OCI-LY7 (cell line): Measurements from ENCODE around the gene ALDH1L1. TPM values are rescaled to one million over a fixed set of nuclear protein-coding genes. Genes with fewer than 3 reads are reported as not detected.
"Not testable (repeated sequence)": the region's sequence is repeated elsewhere in the genome, so short reads cannot be mapped to it uniquely, and the experiment has no call there.

Experiments
- BruUV-seq: library from RNA; stranded (reverse); fragments of 400-500 nt; replicated peaks from 2 replicates; lab custom pipeline; 2021; lab: Mats Ljungman, UMichigan
- CTCF ChIA-PET: fragments of 300-600 bp; sonication (Branson Sonifier 250); formaldehyde crosslinking; loops from one replicate; lab custom pipeline; 2022; ENCODE audit warnings: antibody characterized with exemption; ENCODE audit not compliant: unreplicated experiment; lab: Charles Lee
- POLR2A ChIA-PET: fragments of 300-600 bp; sonication (Branson Sonifier 250); formaldehyde crosslinking; loops from one replicate; lab custom pipeline; 2022; ENCODE audit warnings: antibody characterized with exemption; lab: Charles Lee
- DNase-seq: peaks from one replicate; pipeline ENCODE4 v3.0.0-alpha.2; 2015; ENCODE audit warnings: low spot score
- H2AFZ ChIP-seq: fragments of 200-600 bp; sonication (generic), shearing (Covaris generic); 2 replicates; pipeline ENCODE4 v1.6.1; 2014; ENCODE audit warnings: mild to moderate bottlenecking, antibody characterized with exemption, low read length, moderate library complexity
- H3K27ac ChIP-seq: fragments of 200-600 bp; sonication (generic); 2 replicates; pipeline ENCODE4 v1.5.1; 2014; ENCODE audit warnings: mixed run types, low read depth, mild to moderate bottlenecking, moderate library complexity, low read length, inconsistent platforms; ENCODE audit not compliant: poor library complexity, severe bottlenecking
- H3K36me3 ChIP-seq: fragments of 200-600 bp; sonication (generic); 2 replicates; pipeline ENCODE4 v1.6.1; 2014; ENCODE audit warnings: mild to moderate bottlenecking, antibody characterized with exemption, low read length, moderate library complexity, mixed read lengths; ENCODE audit not compliant: insufficient read depth
- H3K4me1 ChIP-seq: fragments of 200-600 bp; sonication (generic); 2 replicates; pipeline ENCODE4 v1.5.1; 2014; ENCODE audit warnings: mild to moderate bottlenecking, low read length; ENCODE audit not compliant: insufficient read depth, poor library complexity, severe bottlenecking
- H3K4me2 ChIP-seq: fragments of 200-600 bp; sonication (generic); 2 replicates; pipeline ENCODE4 v1.6.1; 2014; ENCODE audit warnings: mild to moderate bottlenecking, low read length
- H3K4me3 ChIP-seq: fragments of 200-600 bp; sonication (generic); 2 replicates; pipeline ENCODE4 v1.5.1; 2014; ENCODE audit warnings: mild to moderate bottlenecking, low read depth, low read length; ENCODE audit not compliant: poor library complexity, severe bottlenecking
- H3K79me2 ChIP-seq: fragments of 200-600 bp; sonication (generic); 2 replicates; pipeline ENCODE4 v1.6.1; 2016; ENCODE audit warnings: low read depth, mild to moderate bottlenecking, low read length, moderate library complexity, mixed read lengths; ENCODE audit not compliant: insufficient read depth
- H3K9me2 ChIP-seq: fragments of 200-600 bp; sonication (generic); 2 replicates; pipeline ENCODE4 v1.6.1; 2016; ENCODE audit warnings: mild to moderate bottlenecking, low read length, mixed read lengths; ENCODE audit not compliant: insufficient read depth
- H3K9me3 ChIP-seq: fragments of 200-600 bp; sonication (generic); 2 replicates; pipeline ENCODE4 v1.6.1; 2014; ENCODE audit warnings: mild to moderate bottlenecking, mixed run types, low read length, mixed read lengths
- H4K20me1 ChIP-seq: fragments of 200-600 bp; sonication (generic); 2 replicates; pipeline ENCODE4 v1.6.1; 2014; ENCODE audit warnings: mild to moderate bottlenecking, antibody characterized with exemption, low read length, moderate library complexity, mixed read lengths; ENCODE audit not compliant: insufficient read depth
- EZH2phosphoT487 ChIP-seq: fragments of 200-600 bp; sonication (generic); IDR thresholded peaks from 2 replicates; pipeline ENCODE4 v1.6.1; 2018; ENCODE audit warnings: low read depth, borderline replicate concordance, mild to moderate bottlenecking, mixed run types, antibody characterized with exemption, low read length, moderate library complexity, mixed read lengths
- intact Hi-C: fragments of 100-400 bp; cut with micrococcal nuclease; formaldehyde crosslinking; loops from one replicate; pipeline ENCODE4 v1.10.0; 2022; ENCODE audit not compliant: unreplicated experiment
- total RNA-seq, 2 experiments: library from RNA; depleted of rRNA in 1 of 2; stranded (reverse); fragments of >200 nt in 1 of 2; shearing (Covaris generic) in 1 of 2; gene quantifications; 2 replicates each; pipeline ENCODE4 v1.2.3, GENCODE V29; 2014 to 2022
- TF ChIP-seq, protein P1 (sequence below): fragments of 200-600 bp; sonication (generic); conservative IDR thresholded peaks from 2 replicates; pipeline ENCODE4 v1.5.1; 2014; ENCODE audit warnings: mild to moderate bottlenecking, antibody characterized with exemption, low read length, moderate library complexity, mixed read lengths

ALDH1L1 gene
- total RNA-seq, 2 experiments from 2014 or later, result not detected

DNA sequence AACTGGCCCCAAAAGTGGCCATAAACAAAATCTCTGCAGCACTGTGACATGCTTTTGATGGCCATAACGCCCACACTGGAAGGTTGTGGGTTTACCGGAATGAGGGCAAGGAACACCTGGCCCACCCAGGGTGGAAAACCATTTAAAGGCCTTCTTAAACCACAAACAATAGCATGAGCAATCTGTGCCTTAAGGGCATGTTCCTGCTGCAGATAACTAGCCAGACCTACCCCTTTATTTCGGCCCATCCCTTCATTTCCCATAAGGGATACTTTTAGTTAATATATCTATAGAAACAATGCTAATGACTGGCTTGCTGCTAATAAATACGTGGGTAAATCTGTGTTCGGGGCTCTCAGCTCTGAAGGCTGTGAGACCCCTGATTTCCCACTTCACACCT lies 88.3 kb downstream of the ALDH1L1 start:
- CTCF ChIA-PET, BruUV-seq, POLR2A ChIA-PET, H3K9me2 ChIP-seq, H2AFZ ChIP-seq, DNase-seq, H3K79me2 ChIP-seq, intact Hi-C loops, H3K4me2 ChIP-seq, H3K4me3 ChIP-seq, H3K36me3 ChIP-seq, H3K4me1 ChIP-seq, H3K27ac ChIP-seq, H4K20me1 ChIP-seq: not testable (repeated sequence)
- peaks cover 24% of the 10 kb centered on the region for H3K9me3 ChIP-seq

- ChIA-PET CTCF (no interaction called here), POLR2A (interaction anchor here (0.6 kb wide), 2 partner anchors 21 to 902 kb away, joined by 3 to 4 read pairs; no protein-coding TSS in a partner anchor)
- no peak for TF ChIP-seq EZH2phosphoT487
- TF ChIP-seq, protein P1, sequence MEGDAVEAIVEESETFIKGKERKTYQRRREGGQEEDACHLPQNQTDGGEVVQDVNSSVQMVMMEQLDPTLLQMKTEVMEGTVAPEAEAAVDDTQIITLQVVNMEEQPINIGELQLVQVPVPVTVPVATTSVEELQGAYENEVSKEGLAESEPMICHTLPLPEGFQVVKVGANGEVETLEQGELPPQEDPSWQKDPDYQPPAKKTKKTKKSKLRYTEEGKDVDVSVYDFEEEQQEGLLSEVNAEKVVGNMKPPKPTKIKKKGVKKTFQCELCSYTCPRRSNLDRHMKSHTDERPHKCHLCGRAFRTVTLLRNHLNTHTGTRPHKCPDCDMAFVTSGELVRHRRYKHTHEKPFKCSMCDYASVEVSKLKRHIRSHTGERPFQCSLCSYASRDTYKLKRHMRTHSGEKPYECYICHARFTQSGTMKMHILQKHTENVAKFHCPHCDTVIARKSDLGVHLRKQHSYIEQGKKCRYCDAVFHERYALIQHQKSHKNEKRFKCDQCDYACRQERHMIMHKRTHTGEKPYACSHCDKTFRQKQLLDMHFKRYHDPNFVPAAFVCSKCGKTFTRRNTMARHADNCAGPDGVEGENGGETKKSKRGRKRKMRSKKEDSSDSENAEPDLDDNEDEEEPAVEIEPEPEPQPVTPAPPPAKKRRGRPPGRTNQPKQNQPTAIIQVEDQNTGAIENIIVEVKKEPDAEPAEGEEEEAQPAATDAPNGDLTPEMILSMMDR, result no peak
- no TSS peak for BruUV-seq
- Histone ChIP-seq H3K9me3 (peaks cover 32% of the 10 kb centered on the region), H3K79me2 (no peaks in the 10 kb centered on the region; the same call in 1 of the 2 replicates), H2AFZ (no peak overlapping the region), H3K4me3 (no peak overlapping the region), H4K20me1 (no peaks in the 10 kb centered on the region), H3K4me1 (peaks cover 7% of the 10 kb centered on the region), H3K36me3 (no peaks in the 10 kb centered on the region; the same call in 1 of the 2 replicates), H3K9me2 (no peaks in the 10 kb centered on the region), H3K27ac (no peak overlapping the region), H3K4me2 (no peak overlapping the region)
- intact Hi-C loops, result no loop called here
- DNase-seq, result peak; percentile 52
Observed at GRCh38 chr3:126087552-126088175, 92.7 kb downstream of the ALDH1L1 start.

- H3K79me2 ChIP-seq, result no peaks in the 10 kb centered on the region; the same call in 1 of the 2 replicates
- H4K20me1 ChIP-seq, result no peaks in the 10 kb centered on the region
- H3K9me2 ChIP-seq, result no peaks in the 10 kb centered on the region
- H3K27ac ChIP-seq, result no peak overlapping the region
- no peak overlapping the region for H3K4me3 ChIP-seq
- ChIA-PET CTCF (interaction anchor here (0.6 kb wide), 1 partner anchor 17 kb away, joined by 4 read pairs; no protein-coding TSS in a partner anchor), POLR2A (interaction anchor here (0.6 to 0.7 kb wide), 3 partner anchors 41 to 1589 kb away, joined by 3 to 8 read pairs (median 6); no protein-coding TSS in a partner anchor)
- TF ChIP-seq EZH2phosphoT487, result no peak
- TF ChIP-seq, protein P1, result no peak
- intact Hi-C loops, result loop anchor here (2.0 kb wide), 1 partner anchor 169 kb away; no protein-coding TSS in a partner anchor
- H3K4me2 ChIP-seq, result no peak overlapping the region
- no peaks in the 10 kb centered on the region; the same call in 1 of the 2 replicates for H3K36me3 ChIP-seq
- DNase-seq, result no peak
- BruUV-seq, result no TSS peak
- H3K4me1 ChIP-seq, result peaks cover 7% of the 10 kb centered on the region
- peaks cover 32% of the 10 kb centered on the region for H3K9me3 ChIP-seq
- no peak overlapping the region for H2AFZ ChIP-seq
Observed at GRCh38 chr3:126085841-126086240, 94.5 kb downstream of the ALDH1L1 start.
